PC-9 (cell line): ENCODE measurements around the gene BANP. TPM values are rescaled to one million over a fixed set of nuclear protein-coding genes. Genes with fewer than 3 reads are reported as not detected.

Experiments
- BruUV-seq: library from RNA; stranded (reverse); fragments of 400-500 nt; replicated peaks from 2 replicates; lab custom pipeline; 2021; lab: Mats Ljungman, UMichigan
- CTCF ChIA-PET: fragments of 300-600 bp; sonication (Branson Sonifier 250); formaldehyde crosslinking; loops from one replicate; lab custom pipeline; 2022; ENCODE audit warnings: antibody characterized with exemption; lab: Charles Lee
- POLR2A ChIA-PET: fragments of 300-600 bp; sonication (Branson Sonifier 250); formaldehyde crosslinking; loops from one replicate; lab custom pipeline; 2022; ENCODE audit warnings: antibody characterized with exemption; ENCODE audit not compliant: unreplicated experiment; lab: Charles Lee
- DNase-seq, 2 experiments: peaks; one replicate each; pipeline versions ENCODE4 v3.0.0 to v3.0.0-alpha.2; 2015 to 2022; ENCODE audit warnings: mixed read lengths in 1 of 2
- H2AFZ ChIP-seq: fragments of 200-600 bp; sonication (generic); 2 replicates; pipeline ENCODE4 v1.8.1; 2017; ENCODE audit warnings: antibody characterized with exemption
- H3F3A ChIP-seq: fragments of 200-600 bp; sonication (generic); 2 replicates; pipeline ENCODE4 v1.8.1; 2017; ENCODE audit warnings: antibody characterized with exemption, mild to moderate bottlenecking, low read depth; ENCODE audit not compliant: insufficient read depth
- H3K27ac ChIP-seq: fragments of 200-600 bp; sonication (generic); 2 replicates; pipeline ENCODE4 v1.6.1; 2016; ENCODE audit warnings: mixed run types
- H3K27me3 ChIP-seq: fragments of 200-600 bp; sonication (generic); 2 replicates; pipeline ENCODE4 v1.6.1; 2016; ENCODE audit warnings: low read depth, mixed run types; ENCODE audit not compliant: insufficient read depth
- H3K36me3 ChIP-seq: fragments of 200-600 bp; sonication (generic); 2 replicates; pipeline ENCODE4 v1.6.1; 2016; ENCODE audit warnings: low read depth, mixed run types
- H3K4me1 ChIP-seq: fragments of 200-600 bp; sonication (generic); replicated peaks from 2 replicates; pipeline ENCODE4 v1.6.1; 2016; ENCODE audit warnings: mixed run types; ENCODE audit not compliant: insufficient read depth
- H3K4me2 ChIP-seq: fragments of 200-600 bp; sonication (generic); 2 replicates; pipeline ENCODE4 v1.6.1; 2017; ENCODE audit warnings: mixed run types
- H3K4me3 ChIP-seq: fragments of 200-600 bp; sonication (generic); 2 replicates; pipeline ENCODE4 v1.6.1; 2016; ENCODE audit warnings: mixed run types
- H3K79me2 ChIP-seq: fragments of 200-600 bp; sonication (generic); 2 replicates; pipeline ENCODE4 v1.6.1; 2017; ENCODE audit warnings: low read depth, mixed run types
- H3K9me2 ChIP-seq: fragments of 200-600 bp; sonication (generic); 2 replicates; pipeline ENCODE4 v1.8.1; 2017; ENCODE audit warnings: mild to moderate bottlenecking; ENCODE audit not compliant: insufficient read depth
- H3K9me3 ChIP-seq: fragments of 200-600 bp; sonication (generic); 2 replicates; pipeline ENCODE4 v1.8.1; 2016; ENCODE audit warnings: low read depth; ENCODE audit not compliant: insufficient read depth
- H4K20me1 ChIP-seq: fragments of 200-600 bp; sonication (generic); 2 replicates; pipeline ENCODE4 v1.8.1; 2017; ENCODE audit not compliant: insufficient read depth
- EZH2 ChIP-seq: fragments of 200-600 bp; sonication (generic); IDR thresholded peaks from 2 replicates; pipeline ENCODE4 v1.8.0; 2017; ENCODE audit warnings: antibody characterized with exemption, low read depth
- intact Hi-C: fragments of 100-400 bp; cut with micrococcal nuclease; formaldehyde crosslinking; loops from one replicate; pipeline ENCODE4 v1.10.0; 2022; ENCODE audit not compliant: unreplicated experiment
- total RNA-seq: library from RNA; stranded (reverse); gene quantifications from 2 replicates; pipeline ENCODE4 v1.2.3, GENCODE V29; 2021
- TF ChIP-seq, protein P1 (sequence below): fragments of 200-600 bp; sonication (generic); conservative IDR thresholded peaks from 2 replicates; pipeline ENCODE4 v1.6.1; 2017; ENCODE audit warnings: mixed run types, antibody characterized with exemption, mild to moderate bottlenecking, moderate library complexity

Gene BANP
- total RNA-seq, 1 experiment from 2014 or later = 73.2 TPM

DNA sequence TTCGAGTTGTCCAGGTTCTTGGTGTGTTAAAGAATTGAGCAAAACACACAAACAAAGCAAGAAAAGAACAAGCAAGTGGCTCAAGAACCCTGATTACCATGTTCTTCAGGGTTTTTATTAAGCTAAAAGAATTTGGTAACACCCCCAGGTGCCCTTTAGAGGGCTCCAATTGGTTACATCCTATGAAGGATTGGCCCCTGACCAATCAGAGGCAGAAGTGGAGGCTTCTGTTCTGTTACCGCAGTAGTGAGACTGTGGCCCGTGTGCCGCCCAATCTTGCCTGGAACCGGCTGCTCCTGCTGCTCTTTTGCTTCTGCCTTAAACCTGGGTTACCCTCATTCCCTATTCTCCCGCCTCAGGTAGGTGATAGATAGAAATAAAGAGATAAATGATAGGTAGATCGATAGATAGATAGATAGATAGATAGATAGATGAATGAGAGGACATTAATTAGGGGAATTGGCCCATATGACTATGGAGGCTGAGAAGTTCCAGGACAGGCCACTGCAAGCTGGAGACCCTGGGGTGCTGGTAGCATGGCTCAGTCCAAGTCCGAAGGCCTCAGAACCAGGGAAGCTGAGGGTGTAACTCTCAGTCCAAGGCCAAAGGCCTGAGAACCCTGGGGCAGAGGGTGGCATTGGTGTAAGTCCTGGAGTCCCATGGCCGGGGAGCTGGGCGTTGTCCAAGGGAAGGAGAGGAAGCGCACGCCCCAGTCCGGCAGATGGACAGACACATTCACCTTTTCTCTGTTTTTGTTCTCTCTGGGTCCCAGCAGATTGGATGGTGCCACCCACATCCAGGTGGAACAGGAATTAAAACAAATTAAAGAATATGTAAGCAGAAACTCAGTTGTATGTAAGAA lies 11.4 kb upstream of the BANP start:
- H3K9me2 ChIP-seq = no peaks in the 10 kb centered on the region
- no peaks in the 10 kb centered on the region for H4K20me1 ChIP-seq
- no peaks in the 10 kb centered on the region for H3K36me3 ChIP-seq
- H3K4me3 ChIP-seq = no peak overlapping the region
- POLR2A ChIA-PET = no interaction called here
- no peak overlapping the region for H3K27ac ChIP-seq
- CTCF ChIA-PET = no interaction called here
- TF ChIP-seq EZH2 = no peak
- TF ChIP-seq, protein P1, sequence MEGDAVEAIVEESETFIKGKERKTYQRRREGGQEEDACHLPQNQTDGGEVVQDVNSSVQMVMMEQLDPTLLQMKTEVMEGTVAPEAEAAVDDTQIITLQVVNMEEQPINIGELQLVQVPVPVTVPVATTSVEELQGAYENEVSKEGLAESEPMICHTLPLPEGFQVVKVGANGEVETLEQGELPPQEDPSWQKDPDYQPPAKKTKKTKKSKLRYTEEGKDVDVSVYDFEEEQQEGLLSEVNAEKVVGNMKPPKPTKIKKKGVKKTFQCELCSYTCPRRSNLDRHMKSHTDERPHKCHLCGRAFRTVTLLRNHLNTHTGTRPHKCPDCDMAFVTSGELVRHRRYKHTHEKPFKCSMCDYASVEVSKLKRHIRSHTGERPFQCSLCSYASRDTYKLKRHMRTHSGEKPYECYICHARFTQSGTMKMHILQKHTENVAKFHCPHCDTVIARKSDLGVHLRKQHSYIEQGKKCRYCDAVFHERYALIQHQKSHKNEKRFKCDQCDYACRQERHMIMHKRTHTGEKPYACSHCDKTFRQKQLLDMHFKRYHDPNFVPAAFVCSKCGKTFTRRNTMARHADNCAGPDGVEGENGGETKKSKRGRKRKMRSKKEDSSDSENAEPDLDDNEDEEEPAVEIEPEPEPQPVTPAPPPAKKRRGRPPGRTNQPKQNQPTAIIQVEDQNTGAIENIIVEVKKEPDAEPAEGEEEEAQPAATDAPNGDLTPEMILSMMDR = no peak
- H3K4me1 ChIP-seq = peaks cover 3% of the 10 kb centered on the region
- no peaks in the 10 kb centered on the region for H3K9me3 ChIP-seq
- H2AFZ ChIP-seq = no peak overlapping the region
- H3K27me3 ChIP-seq = no peaks in the 10 kb centered on the region
- no peaks in the 10 kb centered on the region for H3K79me2 ChIP-seq
- H3F3A ChIP-seq = peaks cover 3% of the 10 kb centered on the region
- intact Hi-C loops = no loop called here
- no TSS peak for BruUV-seq
- H3K4me2 ChIP-seq = no peak overlapping the region
- DNase-seq = no peak

DNA sequence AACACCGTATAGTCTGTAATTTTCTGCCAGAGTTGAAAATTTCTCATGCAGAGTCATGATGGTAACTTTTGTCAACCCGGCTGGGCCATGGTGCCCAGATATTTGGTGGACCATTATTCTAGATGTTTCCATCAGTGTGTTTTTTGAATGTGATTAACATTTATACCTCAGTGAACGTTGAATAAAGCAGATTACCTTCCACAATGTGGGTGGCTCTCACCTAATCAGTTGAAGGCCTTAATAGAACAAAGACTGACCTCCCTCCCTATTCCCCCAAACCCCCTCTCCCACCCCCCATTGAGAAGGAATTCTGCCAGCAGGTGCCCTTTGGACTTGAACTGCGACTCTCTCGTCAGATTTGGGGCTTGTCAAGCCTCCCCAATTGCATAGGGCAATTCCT lies 8.6 kb upstream of the BANP start:
- Histone ChIP-seq H3K4me2 (no peak overlapping the region), H3K27me3 (no peaks in the 10 kb centered on the region), H3F3A (peaks cover 8% of the 10 kb centered on the region), H3K4me3 (no peak overlapping the region), H3K36me3 (no peaks in the 10 kb centered on the region), H2AFZ (no peak overlapping the region), H3K4me1 (peaks cover 13% of the 10 kb centered on the region), H3K79me2 (no peaks in the 10 kb centered on the region), H3K9me3 (no peaks in the 10 kb centered on the region), H3K9me2 (no peaks in the 10 kb centered on the region; the same call in 1 of the 2 replicates), H4K20me1 (no peaks in the 10 kb centered on the region), H3K27ac (no peak overlapping the region)
- CTCF ChIA-PET = no interaction called here
- TF ChIP-seq EZH2 = no peak
- TF ChIP-seq, protein P1 = no peak
- POLR2A ChIA-PET = no interaction called here
- BruUV-seq = no TSS peak
- no peak for DNase-seq
- intact Hi-C loops = no loop called here

DNA sequence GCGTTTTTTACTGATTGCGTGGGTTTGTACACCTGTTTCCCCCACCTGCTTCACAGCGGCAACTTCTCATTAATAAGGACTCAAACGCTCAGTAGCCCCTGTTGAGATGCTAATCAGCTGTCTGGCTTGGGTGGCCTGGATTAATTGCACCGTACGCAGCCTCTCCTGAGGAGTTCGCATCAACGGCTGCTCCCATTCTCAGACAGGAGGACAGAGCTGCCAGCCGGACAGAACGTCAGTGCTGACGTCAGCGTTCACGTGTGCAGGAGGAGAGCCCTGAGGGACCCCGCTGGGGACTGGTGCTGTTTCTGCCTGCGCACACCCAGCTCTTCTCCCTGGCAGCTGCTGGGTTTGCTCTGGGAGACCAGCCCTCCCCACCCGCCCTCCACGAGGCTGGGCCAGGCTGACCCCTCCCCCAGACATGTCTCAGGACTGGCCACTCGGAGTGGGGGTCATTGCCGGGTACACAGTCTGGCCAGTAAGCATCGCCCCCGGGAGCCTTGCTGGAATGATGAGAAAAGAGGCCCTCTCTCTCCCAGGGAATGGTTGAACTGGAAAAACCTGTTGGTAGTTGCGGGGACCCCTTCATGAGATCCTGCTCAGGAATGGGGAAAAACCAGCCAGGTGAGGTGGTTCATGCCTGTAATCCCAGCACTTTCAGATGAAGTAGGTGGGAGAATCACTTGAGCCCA lies 5.7 kb upstream of the BANP start:
- H3K9me2 ChIP-seq = no peaks in the 10 kb centered on the region; the same call in 1 of the 2 replicates
- H2AFZ ChIP-seq = peak overlapping the region; percentile 90
- ChIA-PET CTCF (interaction anchor here (0.6 to 0.7 kb wide), 3 partner anchors 15 to 1221 kb away, joined by 3 to 13 read pairs (median 7); no protein-coding TSS in a partner anchor), POLR2A (interaction anchor here (0.5 to 0.9 kb wide), 4 partner anchors 60 to 356 kb away, joined by 3 to 4 read pairs (median 3); no protein-coding TSS in a partner anchor)
- no peaks in the 10 kb centered on the region for H3K27me3 ChIP-seq
- TF ChIP-seq, protein P1 = no peak
- TF ChIP-seq EZH2 = no peak
- peak overlapping the region; percentile 88 for H3K4me2 ChIP-seq
- peaks cover 27% of the 10 kb centered on the region for H3K4me1 ChIP-seq
- no peaks in the 10 kb centered on the region for H3K9me3 ChIP-seq
- BruUV-seq = no TSS peak
- intact Hi-C loops = loop anchor here (5.0 kb wide), 2 partner anchors 73 to 488 kb away; no protein-coding TSS in a partner anchor
- no peaks in the 10 kb centered on the region for H3K79me2 ChIP-seq
- H3K27ac ChIP-seq = peak overlapping the region; percentile 71
- peak; percentile 98 to 99 for DNase-seq
- H4K20me1 ChIP-seq = no peaks in the 10 kb centered on the region
- peak overlapping the region; percentile 54 for H3K4me3 ChIP-seq
- no peaks in the 10 kb centered on the region for H3K36me3 ChIP-seq
- peaks cover 13% of the 10 kb centered on the region for H3F3A ChIP-seq
